Body of pancreas (tissue), 4 donors: ENCODE measurements around the gene HNRNPA0. TPM values are rescaled to one million over a fixed set of nuclear protein-coding genes. Genes with fewer than 3 reads are reported as not detected.

Experiments used
- ATAC-seq: fragments of 150-250 bp; one replicate; pipeline ENCODE4 v1.9.1; 2016
- DNase-seq, 4 donors: peaks; one replicate each; pipeline ENCODE4 v3.0.0-alpha.2; 2019
- H3K27ac ChIP-seq, 4 donors: fragments of 200-600 bp; sonication (generic); 1 replicate in 3 of 4; 2 replicates in 1 of 4; pipeline versions ENCODE4 v1.5.1 to v1.6.1; 2016 to 2019; ENCODE audit warnings: mild to moderate bottlenecking in 1 of 4, mixed read lengths in 1 of 4, moderate library complexity in 1 of 4
- H3K27me3 ChIP-seq, 2 donors: fragments of 200-600 bp; sonication (generic); one replicate each; pipeline ENCODE4 v1.6.0; 2016; ENCODE audit warnings: mild to moderate bottlenecking in 1 of 2
- H3K36me3 ChIP-seq, 2 donors: fragments of 200-600 bp; sonication (generic); replicated peaks in 1 of 2; 2 replicates each; pipeline ENCODE4 v1.5.1; 2016; ENCODE audit warnings: low read depth in 2 of 2; ENCODE audit not compliant: insufficient read depth in 1 of 2
- H3K4me1 ChIP-seq: fragments of 200-600 bp; sonication (generic); one replicate; pipeline ENCODE4 v1.6.0; 2016
- H3K4me3 ChIP-seq, 2 donors: fragments of 200-600 bp; sonication (generic); 1 replicate in 1 of 2; 2 replicates in 1 of 2; pipeline ENCODE4 v1.5.1; 2016 to 2019
- H3K9me3 ChIP-seq, 3 donors: fragments of 200-600 bp; sonication (generic); 1 replicate in 2 of 3; 2 replicates in 1 of 3; pipeline ENCODE4 v1.5.1; 2016
- CTCF ChIP-seq, 7 experiments: fragments of 450-650 bp in 4 of 7; fragments of 200-600 bp in 3 of 7; sonication (generic) in 3 of 7; IDR thresholded peaks; one replicate each; pipeline ENCODE4 v1.5.1; 2016 to 2019; ENCODE audit warnings: antibody characterized with exemption in 7 of 7
- POLR2A ChIP-seq, 3 donors: fragments of 450-650 bp; IDR thresholded peaks; one replicate each; pipeline ENCODE4 v1.6.1; 2016; ENCODE audit warnings: antibody characterized with exemption in 3 of 3, mild to moderate bottlenecking in 2 of 3
- WGBS, 2 donors: methylation state at CpG; one replicate each; pipeline ENCODE4 v1.1.5; 2017; 5-methylcytosine and 5-hydroxymethylcytosine counted together
- intact Hi-C: fragments of 100-400 bp; cut with DNase I; formaldehyde crosslinking; loops from one replicate; pipeline ENCODE4 v1.15.1; 2023
- total RNA-seq, 2 donors: library from RNA; depleted of rRNA; stranded (reverse); fragments of >200 nt; gene quantifications; one replicate each; pipeline ENCODE4 v1.1.0, GENCODE V29; 2016

HNRNPA0 gene
- total RNA-seq, 2 donors from 2014 or later, result 7.3 TPM

- no peaks in the 10 kb centered on the region for H3K36me3 ChIP-seq
- peaks cover 12% of the 10 kb centered on the region for H3K4me1 ChIP-seq
- intact Hi-C loops, result no loop called here
- no peak for ATAC-seq
- H3K9me3 ChIP-seq, result no peaks in the 10 kb centered on the region
- no peak for DNase-seq
- no peak for TF ChIP-seq CTCF (IDR thresholded peaks at IDR 0.05)
- no peak for TF ChIP-seq POLR2A (IDR thresholded peaks at IDR 0.05)
- H3K4me3 ChIP-seq, result no peak overlapping the region
- no peaks in the 10 kb centered on the region for H3K27me3 ChIP-seq
- WGBS, 2 donors, result 67 to 79% methylated on average over 3 of the region's 3 CpGs
- H3K27ac ChIP-seq, result no peak overlapping the region
These were observed 15.2 kb downstream of the HNRNPA0 start for GRCh38 chr5:137738947-137739346.

GRCh38 chr5:137737349-137738131, 16.6 kb downstream of the HNRNPA0 start:
- Histone ChIP-seq H3K27me3 (no peaks in the 10 kb centered on the region), H3K9me3 (no peaks in the 10 kb centered on the region), H3K4me1 (peaks cover 12% of the 10 kb centered on the region), H3K4me3 (no peak overlapping the region), H3K27ac (no peak overlapping the region), H3K36me3 (no peaks in the 10 kb centered on the region)
- no peak for ATAC-seq
- intact Hi-C loops, result no loop called here
- peak in 2 of 4 donors; percentile 7 to 54 for DNase-seq
- 63 to 74% methylated on average over 5 of the region's 5 CpGs for WGBS, 2 donors
- TF ChIP-seq CTCF (IDR thresholded peaks at IDR 0.05) (no peak), POLR2A (IDR thresholded peaks at IDR 0.05) (no peak)

- Histone ChIP-seq H3K4me3 (no peak overlapping the region), H3K27me3 (no peaks in the 10 kb centered on the region), H3K27ac (peak overlapping the region in 1 of 4 donors; percentile 39), H3K36me3 (no peaks in the 10 kb centered on the region), H3K4me1 (peaks cover 12% of the 10 kb centered on the region), H3K9me3 (no peaks in the 10 kb centered on the region)
- DNase-seq, result no peak
- intact Hi-C loops, result no loop called here
- 90 to 95% methylated on average over 1 of the region's 1 CpG for WGBS, 2 donors
- TF ChIP-seq CTCF (IDR thresholded peaks at IDR 0.05) (no peak), POLR2A (IDR thresholded peaks at IDR 0.05) (no peak)
- ATAC-seq, result no peak
These were observed 17.7 kb downstream of the HNRNPA0 start for GRCh38 chr5:137736496-137736895.

- Histone ChIP-seq H3K4me1 (peaks cover 12% of the 10 kb centered on the region), H3K36me3 (no peaks in the 10 kb centered on the region), H3K9me3 (no peaks in the 10 kb centered on the region), H3K27me3 (no peaks in the 10 kb centered on the region), H3K4me3 (no peak within 1 kb of the TSS), H3K27ac (peak within 1 kb of the TSS; percentile 37 to 56 (median 44))
- DNase-seq (peak; percentile 23 to 62 (median 58)), ATAC-seq (peak; percentile 71)
- intact Hi-C loops, result no loop called here
- TF ChIP-seq CTCF (IDR thresholded peaks at IDR 0.05) (peak in 3 of 7 experiments; percentile 32 to 46 (median 34)), POLR2A (IDR thresholded peaks at IDR 0.05) (no peak)
- 18 to 27% methylated on average over 12 of the region's 12 CpGs for WGBS, 2 donors
These were observed 18.4 kb downstream of the HNRNPA0 start, which contains the start of gene KLHL3 for GRCh38 chr5:137735555-137736284. Gene KLHL3, minus strand, starts transcription at chr5:137736089. Its CDS starts 443 bp downstream, at chr5:137735646.
